Measurements from ENCODE around the gene MRPS33. TPM values are rescaled to one million over a fixed set of nuclear protein-coding genes. Genes with fewer than 3 reads are reported as not detected.

The MRPS33 gene
- total and polyA plus RNA-seq, 2 experiments from 2014 or later: 23.1 to 140 TPM

DNA sequence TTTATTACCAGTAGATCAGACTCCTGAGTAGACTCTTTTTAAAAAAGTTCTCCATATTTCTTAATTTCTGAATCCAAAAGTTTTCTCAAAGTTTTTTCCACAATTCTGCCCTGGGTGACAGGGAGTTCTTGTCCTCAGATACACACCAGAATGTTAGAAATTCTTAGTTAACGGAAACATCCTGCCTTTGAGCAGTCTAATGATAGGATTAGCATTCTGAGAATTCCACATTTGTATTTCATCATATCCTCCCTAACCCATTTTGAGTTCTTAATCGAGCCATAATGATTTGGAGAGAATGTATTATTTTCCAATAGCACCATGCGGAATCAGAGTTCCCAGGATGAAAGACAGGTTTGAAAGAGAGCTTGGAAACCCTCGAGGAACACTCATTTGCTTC lies 28.9 kb upstream of the MRPS33 start:
- Histone ChIP-seq H3K4me1 (ENCODE audit: insufficient read depth) (no peaks in the 10 kb centered on the region), H3K79me2 (replicated peaks; ENCODE audit: insufficient read depth) (no peaks in the 10 kb centered on the region), H3K9me2 (ENCODE audit: insufficient read depth) (no peaks in the 10 kb centered on the region), H3K27me3 (ENCODE audit: insufficient read depth) (no peaks in the 10 kb centered on the region), H3K36me3 (ENCODE audit: insufficient read depth) (no peaks in the 10 kb centered on the region), H3K4me2 (no peak overlapping the region), H3K27ac (ENCODE audit: low read depth) (no peak overlapping the region), H2AFZ (no peak overlapping the region), H3K4me3 (no peak overlapping the region), H4K20me1 (replicated peaks; ENCODE audit: insufficient read depth) (no peaks in the 10 kb centered on the region), H3F3A (replicated peaks; ENCODE audit: low read depth) (no peaks in the 10 kb centered on the region)
- no peaks in the 10 kb centered on the region for H3K36me3 Mint-ChIP-seq (ENCODE audit: low read depth)
- no peak for DNase-seq (ENCODE audit: low spot score)
- H3K4me1 Mint-ChIP-seq: peaks cover 4% of the 10 kb centered on the region; the same call in 2 of the 3 replicates
- no peak for ATAC-seq
- H3K27me3 Mint-ChIP-seq (ENCODE audit: insufficient read depth, low read depth, poor library complexity): peaks cover 7% of the 10 kb centered on the region
- TF ChIP-seq ZNF462 (CRISPR knock-in tag; IDR thresholded peaks at IDR 0.05) (no peak), EZH2phosphoT487 (IDR thresholded peaks at IDR 0.05; ENCODE audit: unreplicated experiment) (no peak), JUNB (IDR thresholded peaks at IDR 0.05; ENCODE audit: unreplicated experiment) (no peak), REST (IDR thresholded peaks at IDR 0.05; ENCODE audit: unreplicated experiment) (no peak), ZNF331 (CRISPR knock-in tag; IDR thresholded peaks at IDR 0.05; ENCODE audit: low read depth) (no peak), CREB1 (CRISPR knock-in tag; IDR thresholded peaks at IDR 0.05; ENCODE audit: low read depth) (no peak), NANOG (IDR thresholded peaks at IDR 0.05; ENCODE audit: borderline replicate concordance) (no peak), POLR2AphosphoS5 (IDR thresholded peaks at IDR 0.05; ENCODE audit: low read depth) (no peak), STAT1 (IDR thresholded peaks at IDR 0.05; ENCODE audit: unreplicated experiment) (no peak), EZH2 (IDR thresholded peaks at IDR 0.05; ENCODE audit: low read depth, unreplicated experiment) (no peak), ZNF114 (CRISPR knock-in tag; IDR thresholded peaks at IDR 0.05) (no peak)
- TF ChIP-seq, protein P1, sequence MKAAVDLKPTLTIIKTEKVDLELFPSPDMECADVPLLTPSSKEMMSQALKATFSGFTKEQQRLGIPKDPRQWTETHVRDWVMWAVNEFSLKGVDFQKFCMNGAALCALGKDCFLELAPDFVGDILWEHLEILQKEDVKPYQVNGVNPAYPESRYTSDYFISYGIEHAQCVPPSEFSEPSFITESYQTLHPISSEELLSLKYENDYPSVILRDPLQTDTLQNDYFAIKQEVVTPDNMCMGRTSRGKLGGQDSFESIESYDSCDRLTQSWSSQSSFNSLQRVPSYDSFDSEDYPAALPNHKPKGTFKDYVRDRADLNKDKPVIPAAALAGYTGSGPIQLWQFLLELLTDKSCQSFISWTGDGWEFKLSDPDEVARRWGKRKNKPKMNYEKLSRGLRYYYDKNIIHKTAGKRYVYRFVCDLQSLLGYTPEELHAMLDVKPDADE (IDR thresholded peaks at IDR 0.05): no peak
- TF ChIP-seq, protein P2, sequence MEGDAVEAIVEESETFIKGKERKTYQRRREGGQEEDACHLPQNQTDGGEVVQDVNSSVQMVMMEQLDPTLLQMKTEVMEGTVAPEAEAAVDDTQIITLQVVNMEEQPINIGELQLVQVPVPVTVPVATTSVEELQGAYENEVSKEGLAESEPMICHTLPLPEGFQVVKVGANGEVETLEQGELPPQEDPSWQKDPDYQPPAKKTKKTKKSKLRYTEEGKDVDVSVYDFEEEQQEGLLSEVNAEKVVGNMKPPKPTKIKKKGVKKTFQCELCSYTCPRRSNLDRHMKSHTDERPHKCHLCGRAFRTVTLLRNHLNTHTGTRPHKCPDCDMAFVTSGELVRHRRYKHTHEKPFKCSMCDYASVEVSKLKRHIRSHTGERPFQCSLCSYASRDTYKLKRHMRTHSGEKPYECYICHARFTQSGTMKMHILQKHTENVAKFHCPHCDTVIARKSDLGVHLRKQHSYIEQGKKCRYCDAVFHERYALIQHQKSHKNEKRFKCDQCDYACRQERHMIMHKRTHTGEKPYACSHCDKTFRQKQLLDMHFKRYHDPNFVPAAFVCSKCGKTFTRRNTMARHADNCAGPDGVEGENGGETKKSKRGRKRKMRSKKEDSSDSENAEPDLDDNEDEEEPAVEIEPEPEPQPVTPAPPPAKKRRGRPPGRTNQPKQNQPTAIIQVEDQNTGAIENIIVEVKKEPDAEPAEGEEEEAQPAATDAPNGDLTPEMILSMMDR (conservative IDR thresholded peaks at IDR 0.05; ENCODE audit: low read depth in 2 of 2): no peak
- H3K4me3 Mint-ChIP-seq: no peak overlapping the region
- no peak overlapping the region for H3K27ac Mint-ChIP-seq
- H3K9me3 Mint-ChIP-seq: no peaks in the 10 kb centered on the region; the same call in 2 of the 3 replicates

All from GM23338 (cell line).